ENCODE results near the gene PDZD7.

The PDZD7 gene

GRCh38 chr10:101061624-101062231, 30.8 kb upstream of the PDZD7 start, which contains the start of gene KAZALD1:
KAZALD1 (plus strand) TSS chr10:101061989; CDS start chr10:101062593, 604 bp downstream.
- DNase-seq (ENCODE audit: low spot score), result no peak

- peak; percentile 86 for DNase-seq (ENCODE audit: low spot score)
Observed at GRCh38 chr10:101060951-101061623, 30.2 kb upstream of the PDZD7 start.

- peak; percentile 90 for DNase-seq (ENCODE audit: low spot score)
Observed at GRCh38 chr10:101060036-101060950, 29.4 kb upstream of the PDZD7 start.

GRCh38 chr10:101056365-101057151, 25.6 kb upstream of the PDZD7 start:
- DNase-seq (ENCODE audit: low spot score), result no peak

GRCh38 chr10:101055411-101055810, 24.5 kb upstream of the PDZD7 start:
- DNase-seq (ENCODE audit: low spot score), result no peak

GRCh38 chr10:101054876-101055275, 23.9 kb upstream of the PDZD7 start:
- no peak for DNase-seq (ENCODE audit: low spot score)

- DNase-seq (ENCODE audit: low spot score), result no peak
Observed at GRCh38 chr10:101054351-101054750, 23.4 kb upstream of the PDZD7 start.

GRCh38 chr10:101053516-101053915, 22.6 kb upstream of the PDZD7 start:
- DNase-seq (ENCODE audit: low spot score), result no peak

GRCh38 chr10:101052285-101052684, 21.4 kb upstream of the PDZD7 start:
- no peak for DNase-seq (ENCODE audit: low spot score)

- DNase-seq (ENCODE audit: low spot score), result peak; percentile 80
Observed at GRCh38 chr10:101050208-101051069, 19.5 kb upstream of the PDZD7 start.

GRCh38 chr10:101047961-101048892, 17.3 kb upstream of the PDZD7 start:
- no peak for DNase-seq (ENCODE audit: low spot score)

GRCh38 chr10:101047268-101047667, 16.3 kb upstream of the PDZD7 start:
- DNase-seq (ENCODE audit: low spot score), result no peak

- no peak for DNase-seq (ENCODE audit: low spot score)
Observed at GRCh38 chr10:101046332-101047238, 15.7 kb upstream of the PDZD7 start.

- no peak for DNase-seq (ENCODE audit: low spot score)
Observed at GRCh38 chr10:101044117-101044516, 13.2 kb upstream of the PDZD7 start.

- DNase-seq (ENCODE audit: low spot score), result no peak
Observed at GRCh38 chr10:101043363-101043707, 12.4 kb upstream of the PDZD7 start.

GRCh38 chr10:101042667-101043362, 11.9 kb upstream of the PDZD7 start:
- peak; percentile 85 for DNase-seq (ENCODE audit: low spot score)

- no peak for DNase-seq (ENCODE audit: low spot score)
Observed at GRCh38 chr10:101042118-101042517, 11.2 kb upstream of the PDZD7 start.

GRCh38 chr10:101041252-101041761, 10.4 kb upstream of the PDZD7 start:
- DNase-seq (ENCODE audit: low spot score), result peak; percentile 79
